ENCODE measurements around the gene NOL12. TPM values are rescaled to one million over a fixed set of nuclear protein-coding genes. Genes with fewer than 3 reads are reported as not detected.

The NOL12 gene
- total and polyA plus RNA-seq, 8 donors: 16.2 to 26.3 (median 20.3) TPM

DNA sequence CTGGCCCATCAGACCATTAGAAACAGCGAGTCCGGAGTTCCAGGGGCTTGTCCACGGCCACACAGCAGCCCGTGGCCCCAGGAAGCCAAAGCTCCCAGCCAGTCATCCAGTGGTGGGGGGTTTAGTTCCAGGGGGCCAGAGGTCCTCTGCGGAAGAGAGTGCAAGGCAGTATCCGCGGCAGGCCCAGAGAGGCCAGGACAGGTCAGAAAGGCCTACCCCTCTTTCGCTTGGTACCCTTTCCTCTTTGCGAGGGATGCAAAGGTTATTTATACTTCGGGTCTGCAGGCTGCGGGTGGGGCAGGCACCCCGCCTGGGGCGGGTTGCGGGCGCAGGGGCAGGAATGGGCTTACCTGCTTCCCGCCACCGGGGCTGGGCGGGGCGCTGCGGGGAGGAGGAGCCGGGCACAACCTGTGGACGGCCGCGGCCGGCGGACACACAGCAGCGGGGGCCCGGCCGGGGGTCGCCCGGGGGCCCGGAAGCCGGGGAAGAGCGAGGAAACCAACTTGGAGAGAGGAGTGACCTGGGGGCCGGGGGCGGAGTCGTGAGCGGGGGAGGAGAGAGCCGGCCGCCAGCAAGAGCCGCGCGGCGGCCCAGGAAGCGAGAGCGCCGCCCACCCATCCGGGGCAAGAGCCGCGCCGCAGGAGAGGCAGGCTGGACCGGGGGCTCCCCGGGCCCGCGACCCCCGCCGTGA lies 46.9 kb upstream of the NOL12 start, which contains the start of gene SH3BP1:
TSS of gene SH3BP1 (plus strand) at position 600 of the 691 bp plus-strand sequence. CDS start 119 bp downstream, outside the sequence.
- Histone ChIP-seq H3K36me3 (peaks cover 0 to 27% of the 10 kb centered on the region in 2 donors), H3K4me1 (peaks cover 12 to 93% of the 10 kb centered on the region in 2 donors), H3K27ac (peak within 1 kb of the TSS; percentile 39 to 95), H3K27me3 (no peaks in the 10 kb centered on the region), H3K9me3 (no peaks in the 10 kb centered on the region), H3K4me3 (peak within 1 kb of the TSS; percentile 45 to 74)
- TF ChIP-seq, protein P1, sequence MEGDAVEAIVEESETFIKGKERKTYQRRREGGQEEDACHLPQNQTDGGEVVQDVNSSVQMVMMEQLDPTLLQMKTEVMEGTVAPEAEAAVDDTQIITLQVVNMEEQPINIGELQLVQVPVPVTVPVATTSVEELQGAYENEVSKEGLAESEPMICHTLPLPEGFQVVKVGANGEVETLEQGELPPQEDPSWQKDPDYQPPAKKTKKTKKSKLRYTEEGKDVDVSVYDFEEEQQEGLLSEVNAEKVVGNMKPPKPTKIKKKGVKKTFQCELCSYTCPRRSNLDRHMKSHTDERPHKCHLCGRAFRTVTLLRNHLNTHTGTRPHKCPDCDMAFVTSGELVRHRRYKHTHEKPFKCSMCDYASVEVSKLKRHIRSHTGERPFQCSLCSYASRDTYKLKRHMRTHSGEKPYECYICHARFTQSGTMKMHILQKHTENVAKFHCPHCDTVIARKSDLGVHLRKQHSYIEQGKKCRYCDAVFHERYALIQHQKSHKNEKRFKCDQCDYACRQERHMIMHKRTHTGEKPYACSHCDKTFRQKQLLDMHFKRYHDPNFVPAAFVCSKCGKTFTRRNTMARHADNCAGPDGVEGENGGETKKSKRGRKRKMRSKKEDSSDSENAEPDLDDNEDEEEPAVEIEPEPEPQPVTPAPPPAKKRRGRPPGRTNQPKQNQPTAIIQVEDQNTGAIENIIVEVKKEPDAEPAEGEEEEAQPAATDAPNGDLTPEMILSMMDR (IDR thresholded peaks at IDR 0.05): no peak
- DNase-seq (peak in 2 of 4 donors; percentile 67 to 92), ATAC-seq (peak; percentile 52)
- intact Hi-C loops (cut with DNase I): no loop called here

- H3K36me3 ChIP-seq: peaks cover 0 to 34% of the 10 kb centered on the region in 2 donors
- DNase-seq (no peak), ATAC-seq (no peak)
- H3K27me3 ChIP-seq: no peaks in the 10 kb centered on the region
- H3K9me3 ChIP-seq: no peaks in the 10 kb centered on the region
- H3K4me1 ChIP-seq: peaks cover 4 to 85% of the 10 kb centered on the region in 2 donors
- H3K4me3 ChIP-seq: peak overlapping the region; percentile 45 to 74
- TF ChIP-seq, protein P1 (IDR thresholded peaks at IDR 0.05): no peak
- peak overlapping the region; percentile 39 to 95 for H3K27ac ChIP-seq
- intact Hi-C loops (cut with DNase I): loop anchor here in 1 of 2 donors (5.0 to 10.0 kb wide), 2 partner anchors 42 to 145 kb away; no protein-coding TSS in a partner anchor
These were observed 46.2 kb upstream of the NOL12 start for GRCh38 chr22:37639771-37640590.

DNA sequence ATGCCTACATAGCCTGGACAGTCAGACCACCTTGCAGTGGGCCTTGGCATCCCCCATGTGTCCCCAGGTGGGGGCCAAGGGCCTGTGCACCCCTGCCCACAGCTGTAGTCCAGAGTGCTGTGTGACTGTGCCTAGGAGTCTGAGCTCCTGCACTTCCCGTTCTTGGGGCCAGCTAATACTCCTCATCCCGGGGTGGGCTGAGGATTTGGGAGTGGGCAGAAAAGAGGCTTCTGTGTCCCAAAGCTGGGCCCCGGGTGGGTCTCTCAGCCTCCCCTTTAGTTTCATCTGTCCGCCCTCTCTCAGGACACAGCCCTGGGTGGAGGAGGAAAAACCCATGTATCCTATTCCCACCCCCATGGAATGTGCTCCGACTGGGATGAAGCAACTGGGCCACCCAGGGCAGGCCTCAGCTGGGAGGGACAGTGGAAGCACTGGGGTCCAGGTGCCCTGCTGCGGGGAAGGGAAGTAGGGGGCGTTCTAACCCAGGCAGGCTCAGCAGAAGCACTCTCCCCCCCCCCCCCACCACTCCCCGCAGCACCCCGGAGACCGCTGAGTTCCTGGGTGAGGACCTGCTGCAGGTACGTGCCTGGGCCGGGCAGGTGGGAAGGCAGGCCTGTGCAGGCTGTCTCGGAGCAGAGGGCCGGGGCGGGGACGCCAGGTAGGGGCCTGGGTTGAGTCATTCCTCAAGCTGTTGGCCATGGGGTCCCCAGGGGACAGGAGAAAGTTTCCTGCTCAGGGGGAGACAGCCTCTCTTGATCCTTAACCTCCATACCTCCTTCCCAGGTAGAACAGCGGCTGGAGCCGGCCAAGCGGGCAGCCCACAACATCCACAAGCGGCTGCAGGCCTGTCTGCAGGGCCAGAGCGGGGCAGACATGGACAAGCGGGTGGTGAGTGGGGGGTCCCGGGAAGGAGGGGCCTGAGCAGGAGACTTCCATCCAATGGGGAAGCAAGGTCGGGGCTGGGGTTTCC lies 45.3 kb upstream of the NOL12 start:
- H3K9me3 ChIP-seq: no peaks in the 10 kb centered on the region
- intact Hi-C loops (cut with DNase I): loop anchor here in 1 of 2 donors (5.0 to 10.0 kb wide), 2 partner anchors 41 to 144 kb away; no protein-coding TSS in a partner anchor
- H3K36me3 ChIP-seq: peaks cover 0 to 43% of the 10 kb centered on the region in 2 donors
- no peaks in the 10 kb centered on the region for H3K27me3 ChIP-seq
- DNase-seq: no peak
- ATAC-seq: no peak
- H3K4me1 ChIP-seq: peaks cover 4 to 77% of the 10 kb centered on the region in 2 donors
- TF ChIP-seq, protein P1 (IDR thresholded peaks at IDR 0.05): no peak
- peak overlapping the region; percentile 45 to 74 for H3K4me3 ChIP-seq
- H3K27ac ChIP-seq: peak overlapping the region in 1 of 2 donors; percentile 95

- Histone ChIP-seq H3K4me3 (peak overlapping the region in 1 of 2 donors; percentile 74), H3K36me3 (peaks cover 0 to 50% of the 10 kb centered on the region in 2 donors), H3K4me1 (peaks cover 4 to 70% of the 10 kb centered on the region in 2 donors), H3K27ac (peak overlapping the region in 1 of 2 donors; percentile 95), H3K27me3 (no peaks in the 10 kb centered on the region), H3K9me3 (no peaks in the 10 kb centered on the region)
- TF ChIP-seq, protein P1 (IDR thresholded peaks at IDR 0.05): no peak
- intact Hi-C loops (cut with DNase I): loop anchor here in 1 of 2 donors (5.0 to 10.0 kb wide), 2 partner anchors 41 to 143 kb away; no protein-coding TSS in a partner anchor
- ATAC-seq (no peak), DNase-seq (no peak)
These were observed 44.6 kb upstream of the NOL12 start for GRCh38 chr22:37641561-37641949.
